HepG2 (cell line): ENCODE measurements around the gene CDH2. TPM values are rescaled to one million over a fixed set of nuclear protein-coding genes. Genes with fewer than 3 reads are reported as not detected.

Experiments
- CERS6 ChIP-seq: sonication (generic); formaldehyde crosslinking; IDR thresholded peaks from 2 replicates; pipeline ENCODE4 v1.5.0; 2020; ENCODE audit warnings: missing genetic modification reagents
- HOXA5 ChIP-seq: sonication (generic); formaldehyde crosslinking; IDR thresholded peaks from 2 replicates; pipeline ENCODE4 v1.4.0; 2020; ENCODE audit warnings: missing genetic modification reagents
- KLF11 ChIP-seq: IDR thresholded peaks from 2 replicates; pipeline ENCODE4 v1.6.1; 2016; ENCODE audit warnings: missing compliant biosample characterization
- MXD1 ChIP-seq: sonication (generic); formaldehyde crosslinking; IDR thresholded peaks from 2 replicates; pipeline ENCODE4 v1.4.0; 2020; ENCODE audit warnings: mild to moderate bottlenecking, missing genetic modification reagents
- NCOA5 ChIP-seq: sonication (generic); formaldehyde crosslinking; IDR thresholded peaks from 2 replicates; pipeline ENCODE4 v1.4.0; 2020; ENCODE audit warnings: missing genetic modification reagents
- NFAT5 ChIP-seq: sonication (generic); formaldehyde crosslinking; IDR thresholded peaks from 2 replicates; pipeline ENCODE4 v1.4.0; 2020; ENCODE audit warnings: missing genetic modification reagents
- NFIB ChIP-seq: sonication (generic); formaldehyde crosslinking; IDR thresholded peaks from 2 replicates; pipeline ENCODE4 v1.9.0; 2021; ENCODE audit warnings: missing genetic modification reagents, mild to moderate bottlenecking, borderline replicate concordance
- RBFOX2 ChIP-seq: fragments of 200-400 bp; formaldehyde crosslinking; IDR thresholded peaks from 2 replicates; pipeline ENCODE4 v1.6.1; 2017; ENCODE audit warnings: low read depth, mild to moderate bottlenecking, low read length
- SNAPC4 ChIP-seq: sonication (generic); formaldehyde crosslinking; IDR thresholded peaks from 2 replicates; pipeline ENCODE4 v1.4.0; 2020; ENCODE audit warnings: mild to moderate bottlenecking, missing genetic modification reagents
- TOPORS ChIP-seq: sonication (generic); formaldehyde crosslinking; IDR thresholded peaks from 2 replicates; pipeline ENCODE4 v1.8.0; 2023; ENCODE audit warnings: mild to moderate bottlenecking, missing genetic modification reagents
- ZNF557 ChIP-seq: sonication (generic); formaldehyde crosslinking; IDR thresholded peaks from 2 replicates; pipeline ENCODE4 v1.4.0; 2020; ENCODE audit warnings: missing genetic modification reagents
- ZNF564 ChIP-seq: sonication (generic); formaldehyde crosslinking; IDR thresholded peaks from 2 replicates; pipeline ENCODE4 v1.8.1; 2023; ENCODE audit warnings: mild to moderate bottlenecking, missing genetic modification reagents
- ZNF713 ChIP-seq: sonication (generic); formaldehyde crosslinking; IDR thresholded peaks from 2 replicates; pipeline ENCODE4 v1.4.0; 2020; ENCODE audit warnings: mild to moderate bottlenecking, missing genetic modification reagents
- ZNF788 ChIP-seq: sonication (generic); formaldehyde crosslinking; IDR thresholded peaks from 2 replicates; pipeline ENCODE4 v1.5.0; 2020; ENCODE audit warnings: mild to moderate bottlenecking, missing genetic modification reagents, borderline replicate concordance
- polyA plus RNA-seq, 8 experiments: library from polyadenylated mRNA; depleted of rRNA in 3 of 8; stranded (reverse) in 7 of 8; unstranded in 1 of 8; fragments of >200 nt; fragmentation: Illumina TruSeq in 4 of 8; extraction: Trizol in 4 of 8; gene quantifications; 2 replicates each; pipeline versions ENCODE4 v1.2.1 to v1.2.3, GENCODE V29; 2011 to 2016; ENCODE audit warnings: low read depth in 4 of 8, missing spikeins in 1 of 8, mixed read lengths in 1 of 8; ENCODE audit not compliant: insufficient read depth in 1 of 8
- total RNA-seq, 5 experiments: library from RNA; depleted of rRNA; stranded (reverse); fragments of >200 nt; fragmentation: Illumina TruSeq; extraction: Trizol; gene quantifications; 2 replicates each; pipeline ENCODE4 v1.2.3, GENCODE V29; 2016; ENCODE audit warnings: low read depth in 1 of 5
- TF ChIP-seq, protein P1 (sequence below): sonication (generic); formaldehyde crosslinking; IDR thresholded peaks from 2 replicates; pipeline ENCODE4 v1.8.1; 2023; ENCODE audit warnings: mild to moderate bottlenecking, missing genetic modification reagents

CDH2 gene
- total and polyA plus RNA-seq, 2 of the 13 experiments (the other 11 are each of a cell fraction or from before 2014, with no cell fraction given): 18.6 to 36.1 TPM

GRCh38 chr18:28175930-28176697 is 816 bp downstream of the CDH2 start (continued):
- TF ChIP-seq MXD1 (CRISPR knock-in tag) (0 out of 2 replicates have a peak, but pooled peaks have one; percentile 20), ZNF713 (CRISPR knock-in tag) (no peak), NCOA5 (CRISPR knock-in tag) (no peak), CERS6 (no peak), ZNF564 (CRISPR knock-in tag) (0 out of 2 replicates have a peak, but pooled peaks have one; percentile 42), KLF11 (CRISPR knock-in tag) (no peak), HOXA5 (0 out of 2 replicates have a peak, but pooled peaks have one; percentile 8), ZNF557 (CRISPR knock-in tag) (no peak), NFAT5 (CRISPR knock-in tag) (0 out of 2 replicates have a peak, but pooled peaks have one; percentile 2), SNAPC4 (no peak), NFIB (CRISPR knock-in tag) (no peak), RBFOX2 (peak; percentile 52; the same call in 1 of the 2 replicates), TOPORS (CRISPR knock-in tag) (no peak), ZNF788 (CRISPR knock-in tag) (no peak)
- TF ChIP-seq, protein P1, sequence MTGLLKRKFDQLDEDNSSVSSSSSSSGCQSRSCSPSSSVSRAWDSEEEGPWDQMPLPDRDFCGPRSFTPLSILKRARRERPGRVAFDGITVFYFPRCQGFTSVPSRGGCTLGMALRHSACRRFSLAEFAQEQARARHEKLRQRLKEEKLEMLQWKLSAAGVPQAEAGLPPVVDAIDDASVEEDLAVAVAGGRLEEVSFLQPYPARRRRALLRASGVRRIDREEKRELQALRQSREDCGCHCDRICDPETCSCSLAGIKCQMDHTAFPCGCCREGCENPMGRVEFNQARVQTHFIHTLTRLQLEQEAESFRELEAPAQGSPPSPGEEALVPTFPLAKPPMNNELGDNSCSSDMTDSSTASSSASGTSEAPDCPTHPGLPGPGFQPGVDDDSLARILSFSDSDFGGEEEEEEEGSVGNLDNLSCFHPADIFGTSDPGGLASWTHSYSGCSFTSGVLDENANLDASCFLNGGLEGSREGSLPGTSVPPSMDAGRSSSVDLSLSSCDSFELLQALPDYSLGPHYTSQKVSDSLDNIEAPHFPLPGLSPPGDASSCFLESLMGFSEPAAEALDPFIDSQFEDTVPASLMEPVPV: 0 out of 2 replicates have a peak, but pooled peaks have one; percentile 5
